ENCODE results near the gene CFAP53. TPM values are rescaled to one million over a fixed set of nuclear protein-coding genes. Genes with fewer than 3 reads are reported as not detected.

The CFAP53 gene
- total and polyA plus RNA-seq, 9 donors, result 0.11 to 0.57 (median 0.30) TPM

- Histone ChIP-seq H3K36me3 (ENCODE audit: control insufficient read depth, insufficient read depth, low read length) (no peaks in the 10 kb centered on the region), H3K4me1 (ENCODE audit: control insufficient read depth, insufficient read depth, low read length) (no peaks in the 10 kb centered on the region), H3K27me3 (ENCODE audit: control insufficient read depth, insufficient read depth, low read length) (peaks cover 21% of the 10 kb centered on the region), H3K27ac (ENCODE audit: low read length) (no peak overlapping the region), H3K9me3 (replicated peaks; ENCODE audit: control insufficient read depth, low read depth, low read length) (no peaks in the 10 kb centered on the region), H3K4me3 (ENCODE audit: low read length) (no peak overlapping the region)
- WGBS (ENCODE audit: insufficient coverage), result no CpG with 5 or more reads among the region's 1 CpG
- no peak for DNase-seq
These were observed 79.9 kb downstream of the CFAP53 start for GRCh38 chr18:50186385-50186784.

- no peak for DNase-seq
- no CpG with 5 or more reads among the region's 5 CpGs for WGBS (ENCODE audit: insufficient coverage)
- no peak overlapping the region for H3K27ac ChIP-seq (ENCODE audit: low read length)
- H3K4me3 ChIP-seq (ENCODE audit: low read length), result no peak overlapping the region
- no peaks in the 10 kb centered on the region for H3K36me3 ChIP-seq (ENCODE audit: control insufficient read depth, insufficient read depth, low read length)
- no peaks in the 10 kb centered on the region for H3K9me3 ChIP-seq (replicated peaks; ENCODE audit: control insufficient read depth, low read depth, low read length)
- peaks cover 7% of the 10 kb centered on the region for H3K27me3 ChIP-seq (ENCODE audit: control insufficient read depth, insufficient read depth, low read length)
- no peaks in the 10 kb centered on the region for H3K4me1 ChIP-seq (ENCODE audit: control insufficient read depth, insufficient read depth, low read length)
These were observed 82.7 kb downstream of the CFAP53 start for GRCh38 chr18:50183556-50183955.

- no peak for DNase-seq
- peaks cover 7% of the 10 kb centered on the region for H3K27me3 ChIP-seq (ENCODE audit: control insufficient read depth, insufficient read depth, low read length)
- no peak overlapping the region for H3K4me3 ChIP-seq (ENCODE audit: low read length)
- H3K36me3 ChIP-seq (ENCODE audit: control insufficient read depth, insufficient read depth, low read length), result no peaks in the 10 kb centered on the region
- no peaks in the 10 kb centered on the region for H3K4me1 ChIP-seq (ENCODE audit: control insufficient read depth, insufficient read depth, low read length)
- H3K27ac ChIP-seq (ENCODE audit: low read length), result no peak overlapping the region
- no CpG with 5 or more reads among the region's 1 CpG for WGBS (ENCODE audit: insufficient coverage)
- H3K9me3 ChIP-seq (replicated peaks; ENCODE audit: control insufficient read depth, low read depth, low read length), result no peaks in the 10 kb centered on the region
These were observed 83.8 kb downstream of the CFAP53 start for GRCh38 chr18:50182511-50182910.

- Histone ChIP-seq H3K27me3 (ENCODE audit: control insufficient read depth, insufficient read depth, low read length) (peaks cover 9% of the 10 kb centered on the region), H3K9me3 (replicated peaks; ENCODE audit: control insufficient read depth, low read depth, low read length) (no peaks in the 10 kb centered on the region), H3K4me3 (ENCODE audit: low read length) (no peak overlapping the region), H3K27ac (ENCODE audit: low read length) (no peak overlapping the region), H3K36me3 (ENCODE audit: control insufficient read depth, insufficient read depth, low read length) (no peaks in the 10 kb centered on the region), H3K4me1 (ENCODE audit: control insufficient read depth, insufficient read depth, low read length) (no peaks in the 10 kb centered on the region)
- WGBS (ENCODE audit: insufficient coverage), result 0% methylated on average over 1 of the region's 2 CpGs
- no peak for DNase-seq
These were observed 84.7 kb downstream of the CFAP53 start for GRCh38 chr18:50181590-50181989.

GRCh38 chr18:50179465-50179864 is 86.8 kb downstream of the CFAP53 start:
- no peak for DNase-seq
- Histone ChIP-seq H3K27ac (ENCODE audit: low read length) (no peak overlapping the region), H3K4me1 (ENCODE audit: control insufficient read depth, insufficient read depth, low read length) (no peaks in the 10 kb centered on the region), H3K9me3 (replicated peaks; ENCODE audit: control insufficient read depth, low read depth, low read length) (no peaks in the 10 kb centered on the region), H3K4me3 (ENCODE audit: low read length) (no peak overlapping the region), H3K27me3 (ENCODE audit: control insufficient read depth, insufficient read depth, low read length) (peaks cover 7% of the 10 kb centered on the region), H3K36me3 (ENCODE audit: control insufficient read depth, insufficient read depth, low read length) (no peaks in the 10 kb centered on the region)
- 100% methylated on average over 1 of the region's 2 CpGs for WGBS (ENCODE audit: insufficient coverage)

- no peak overlapping the region for H3K4me3 ChIP-seq (ENCODE audit: low read length)
- no peaks in the 10 kb centered on the region for H3K4me1 ChIP-seq (ENCODE audit: control insufficient read depth, insufficient read depth, low read length)
- no peak for DNase-seq
- no CpG with 5 or more reads among the region's 3 CpGs for WGBS (ENCODE audit: insufficient coverage)
- H3K27me3 ChIP-seq (ENCODE audit: control insufficient read depth, insufficient read depth, low read length), result peaks cover 6% of the 10 kb centered on the region
- H3K27ac ChIP-seq (ENCODE audit: low read length), result no peak overlapping the region
- no peaks in the 10 kb centered on the region for H3K9me3 ChIP-seq (replicated peaks; ENCODE audit: control insufficient read depth, low read depth, low read length)
- no peaks in the 10 kb centered on the region for H3K36me3 ChIP-seq (ENCODE audit: control insufficient read depth, insufficient read depth, low read length)
These were observed 88.9 kb downstream of the CFAP53 start for GRCh38 chr18:50177294-50177992.

Other genes starting within 250 kb of the CFAP53 start
- 0.98 TPM for gene MYO5B, start 71.3 kb downstream of the CFAP53 start, total RNA-seq
- 1 to 10 TPM in 7 of 8 donors, under 1 TPM in 1; 0.83 to 3.3 (median 1.4) TPM for gene MYO5B, start 71.3 kb downstream of the CFAP53 start, polyA plus RNA-seq (ENCODE audit: insufficient read depth in 1 of 8, insufficient read length in 8 of 8, low replicate concordance in 1 of 8)
- 40.8 TPM for gene MBD1, start 15.0 kb upstream of the CFAP53 start, total RNA-seq
- gene MBD1, start 15.0 kb upstream of the CFAP53 start, polyA plus RNA-seq (ENCODE audit: insufficient read depth in 1 of 8, insufficient read length in 8 of 8, low replicate concordance in 1 of 8), result 10 to 100 TPM; 34.3 to 47.4 (median 41.7) TPM
- 19.7 TPM for gene CXXC1, start 21.2 kb upstream of the CFAP53 start, total RNA-seq
- 10 to 100 TPM; 34.3 to 48.0 (median 38.7) TPM for gene CXXC1, start 21.2 kb upstream of the CFAP53 start, polyA plus RNA-seq (ENCODE audit: insufficient read depth in 1 of 8, insufficient read length in 8 of 8, low replicate concordance in 1 of 8)
- 4.4 TPM for gene SKA1, start 108.6 kb upstream of the CFAP53 start, total RNA-seq
- 1 to 10 TPM; 3.1 to 6.6 (median 4.3) TPM for gene SKA1, start 108.6 kb upstream of the CFAP53 start, polyA plus RNA-seq (ENCODE audit: insufficient read depth in 1 of 8, insufficient read length in 8 of 8, low replicate concordance in 1 of 8)